HS-27A (cell line): ENCODE data around the gene SH3RF3.

Source experiments
- DNase-seq: peaks from one replicate; pipeline ENCODE4 v3.0.0-alpha.2; 2012; ENCODE audit warnings: low read depth, missing footprints

The SH3RF3 gene

DNA sequence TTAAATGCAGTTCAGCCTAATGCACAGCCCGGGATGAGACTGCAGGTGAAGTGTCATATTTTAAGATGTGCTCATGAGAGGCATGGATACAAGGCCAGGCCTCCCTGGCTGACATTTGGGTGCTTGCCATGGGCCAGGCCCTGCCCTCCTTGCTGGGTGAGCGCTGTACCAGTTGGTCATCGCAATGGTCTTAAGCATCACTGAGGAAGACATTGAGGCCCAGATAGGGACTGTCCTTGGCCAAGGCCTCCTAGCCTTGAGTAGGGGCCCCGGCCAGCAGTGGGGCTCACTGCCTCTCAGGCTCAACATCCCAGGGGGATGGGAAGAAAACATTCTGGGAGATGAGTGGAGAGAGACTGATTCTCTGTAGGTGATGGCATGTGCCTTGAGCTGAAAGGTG, 184.3 kb downstream of the SH3RF3 start:
- no peak for DNase-seq

- DNase-seq = no peak
These were observed 187.1 kb downstream of the SH3RF3 start for GRCh38 chr2:109316091-109316490.

- DNase-seq = no peak
These were observed 188.6 kb downstream of the SH3RF3 start for GRCh38 chr2:109317471-109318095.

GRCh38 chr2:109318150-109318948, 189.3 kb downstream of the SH3RF3 start:
- peak; percentile 96 for DNase-seq

GRCh38 chr2:109318949-109319342, 189.9 kb downstream of the SH3RF3 start:
- DNase-seq = no peak

- DNase-seq = no peak
These were observed 191.4 kb downstream of the SH3RF3 start for GRCh38 chr2:109320195-109320922.

DNA sequence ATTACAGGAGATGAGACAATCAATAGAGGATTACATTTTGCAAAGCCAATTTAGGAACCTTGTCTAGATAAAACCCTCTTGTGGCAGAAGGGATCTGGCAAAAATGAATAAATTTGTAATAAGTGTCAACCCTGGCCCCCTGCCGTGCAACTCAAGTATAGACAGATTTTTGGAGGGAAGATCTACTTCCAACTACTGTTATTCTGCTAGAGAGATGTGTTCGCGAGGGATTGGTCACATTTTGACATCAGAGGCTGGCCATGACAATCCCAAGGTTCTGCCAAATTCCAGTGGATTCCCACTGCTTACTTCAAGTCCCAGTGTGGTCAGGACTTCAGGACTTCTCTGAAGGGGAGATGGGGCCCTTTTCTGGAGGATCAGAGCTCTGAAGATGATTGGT, 192.6 kb downstream of the SH3RF3 start:
- DNase-seq = no peak

- no peak for DNase-seq
These were observed 193.1 kb downstream of the SH3RF3 start for GRCh38 chr2:109322111-109322510.

DNA sequence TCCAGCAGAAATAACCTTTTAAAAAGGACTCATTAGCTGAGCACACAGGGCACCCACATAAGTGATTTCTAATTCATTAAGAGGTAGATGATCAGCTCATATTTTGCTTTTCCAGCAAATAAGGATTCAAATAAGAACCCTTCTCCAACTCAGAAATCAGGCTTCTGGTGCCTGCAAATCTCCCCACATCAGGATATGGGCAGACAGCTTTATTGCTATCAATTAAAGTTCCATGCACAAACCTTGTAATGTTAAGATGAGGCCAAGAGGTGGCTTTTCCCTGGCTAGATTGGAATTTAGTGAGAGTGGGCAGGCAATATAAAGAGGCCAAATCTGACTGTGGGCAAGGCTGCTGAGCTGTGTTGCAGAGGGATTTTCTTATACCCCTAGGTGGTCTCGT, 193.6 kb downstream of the SH3RF3 start:
- DNase-seq = no peak

- DNase-seq = peak; percentile 99
These were observed 195.9 kb downstream of the SH3RF3 start for GRCh38 chr2:109324861-109325260.

GRCh38 chr2:109325570-109325969, 196.6 kb downstream of the SH3RF3 start:
- DNase-seq = no peak

GRCh38 chr2:109326306-109326705, 197.3 kb downstream of the SH3RF3 start:
- DNase-seq = no peak

- peak; percentile 94 for DNase-seq
These were observed 201.1 kb downstream of the SH3RF3 start for GRCh38 chr2:109330056-109330455.

GRCh38 chr2:109331081-109331480, 202.1 kb downstream of the SH3RF3 start:
- DNase-seq = no peak

DNA sequence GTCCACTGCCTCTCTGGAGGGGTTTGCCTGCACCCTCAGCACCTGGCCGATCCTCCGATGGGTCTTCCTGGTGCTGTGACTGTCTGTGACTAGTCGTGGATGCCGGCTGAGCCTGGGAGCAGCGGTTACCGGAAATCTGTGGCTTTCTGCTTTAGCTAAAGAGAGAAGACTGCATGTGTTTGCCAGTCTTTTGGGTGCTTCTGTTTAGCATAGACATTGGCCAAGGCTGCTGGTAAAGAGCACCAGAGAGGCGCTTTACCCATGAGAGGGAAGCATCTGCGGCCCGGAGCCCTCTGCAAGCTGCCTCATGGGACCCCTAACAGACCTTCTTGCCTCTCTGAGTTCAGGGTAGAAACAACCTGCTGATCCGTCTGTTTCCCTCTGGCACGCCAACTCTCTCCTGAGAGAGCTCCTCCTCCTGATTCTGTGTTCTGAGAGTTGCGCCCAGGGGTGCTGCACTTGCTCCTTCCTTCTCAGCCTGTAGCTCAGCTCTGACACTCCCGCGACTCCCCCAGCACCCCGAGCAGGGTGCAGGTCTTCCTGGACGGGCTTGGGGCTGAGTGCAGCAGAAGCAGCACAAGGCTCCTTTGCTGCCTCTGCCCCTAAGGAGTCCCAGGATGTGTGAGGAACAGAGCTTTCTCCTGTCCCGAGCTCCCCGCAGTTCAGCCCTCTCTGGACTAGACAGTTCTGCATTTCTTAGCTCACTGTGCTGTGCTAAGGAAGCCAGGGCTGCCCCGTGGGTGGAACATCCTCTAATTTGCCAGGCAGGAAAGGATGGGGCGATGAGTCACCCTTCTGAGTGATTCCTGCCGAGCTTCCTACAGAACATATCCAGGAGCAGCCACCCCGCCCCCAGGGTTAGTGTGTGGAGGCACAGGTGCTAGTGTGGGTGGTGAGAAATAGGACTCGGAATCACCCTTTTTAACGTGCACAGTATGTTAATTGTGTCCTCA, 203.2 kb downstream of the SH3RF3 start:
- peak; percentile 97 for DNase-seq

GRCh38 chr2:109332880-109333279, 203.9 kb downstream of the SH3RF3 start:
- no peak for DNase-seq

DNA sequence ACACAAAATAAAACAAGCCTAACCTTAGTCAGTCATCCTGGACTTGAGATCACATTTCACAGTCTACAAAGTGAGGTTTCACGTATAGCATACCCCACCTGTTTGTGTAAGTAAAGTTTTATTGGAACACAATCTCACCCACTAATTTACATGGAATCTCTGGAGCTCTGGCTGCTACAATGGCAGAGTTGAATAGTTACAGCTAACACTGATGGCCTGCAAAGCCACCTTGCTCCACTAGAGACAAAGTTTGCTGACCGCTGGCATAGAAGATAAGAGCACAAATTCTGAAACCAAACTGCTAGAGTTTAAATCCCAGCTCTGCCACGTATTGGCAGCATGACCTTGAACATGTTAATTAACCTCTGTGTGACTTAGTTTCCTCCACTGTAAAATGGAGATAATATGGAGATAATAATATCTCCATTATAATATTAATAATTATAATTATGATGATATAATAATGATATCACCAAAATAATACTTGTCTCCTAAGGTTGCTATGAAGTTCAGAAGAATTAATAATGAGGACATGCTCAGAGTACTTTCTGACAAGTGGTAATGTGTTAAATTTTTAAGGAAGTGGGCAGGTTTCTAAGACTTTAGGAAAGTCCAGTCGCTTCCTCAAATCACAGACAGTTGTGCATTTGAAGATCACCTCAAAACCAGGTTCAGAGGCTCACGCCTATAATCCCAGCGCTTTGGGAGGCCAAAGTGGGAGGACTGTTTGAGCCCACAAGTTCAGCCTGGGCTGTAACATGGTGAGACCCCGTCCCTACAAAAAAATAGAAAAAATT, 204.6 kb downstream of the SH3RF3 start:
- no peak for DNase-seq

GRCh38 chr2:109335631-109336176, 206.7 kb downstream of the SH3RF3 start:
- DNase-seq = peak; percentile 96

GRCh38 chr2:109336296-109336695, 207.3 kb downstream of the SH3RF3 start:
- DNase-seq = no peak

DNA sequence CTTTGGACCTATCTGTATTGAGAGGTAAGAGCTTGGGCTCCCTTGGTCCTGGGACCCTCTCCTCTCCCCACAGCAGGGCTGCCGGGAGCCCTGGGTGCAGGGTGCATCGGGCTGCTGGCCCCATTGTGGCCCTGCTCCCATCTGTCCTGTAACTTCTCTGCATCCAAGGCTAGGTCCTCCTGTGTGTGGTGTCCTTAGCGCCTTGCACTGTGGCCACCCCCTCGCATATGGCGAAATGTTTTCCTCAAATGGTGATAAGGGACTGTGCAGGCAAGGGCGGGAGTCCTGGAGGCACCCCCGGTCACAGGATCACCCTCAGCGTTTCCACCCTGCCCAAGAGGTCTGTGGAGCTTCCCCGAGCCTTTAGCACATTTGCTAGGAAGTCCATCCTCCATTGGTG, 208.2 kb downstream of the SH3RF3 start:
- DNase-seq = no peak

DNA sequence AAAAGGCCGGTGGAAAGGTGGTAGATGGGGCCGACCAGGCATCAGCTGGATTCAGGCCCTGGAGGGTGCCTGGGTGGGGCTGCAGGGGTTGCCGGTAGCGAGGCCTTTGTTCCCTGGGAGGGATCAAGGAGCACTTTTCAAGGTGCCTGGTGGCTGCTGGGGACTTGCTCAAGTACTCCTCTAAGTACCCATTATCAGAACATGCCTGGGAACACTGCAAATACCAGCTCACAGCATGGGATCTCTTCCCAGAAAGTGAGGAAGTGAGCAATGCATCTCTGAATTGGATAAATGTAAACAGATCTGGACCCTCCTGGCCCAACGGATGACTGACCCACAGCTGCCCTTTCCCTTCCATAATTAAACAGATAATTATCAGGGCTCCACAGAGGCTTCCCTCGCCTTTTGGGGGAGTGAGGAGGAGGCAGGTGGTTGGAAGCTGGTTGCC, 210.5 kb downstream of the SH3RF3 start:
- no peak for DNase-seq
